ENCODE measurements around the gene GPT2. TPM values are rescaled to one million over a fixed set of nuclear protein-coding genes. Genes with fewer than 3 reads are reported as not detected.

GPT2 gene
- total RNA-seq, 4 donors from 2014 or later: 13.5 to 112 (median 55.7) TPM

- DNase-seq (no peak), ATAC-seq (peak; percentile 45 to 67)
- TF ChIP-seq POLR2A (IDR thresholded peaks at IDR 0.05) (no peak), CTCF (IDR thresholded peaks at IDR 0.05 in 4 of 5, conservative IDR thresholded peaks at IDR 0.05 in 1 of 5) (no peak)
- Histone ChIP-seq H3K4me3 (no peak overlapping the region), H3K9me3 (no peaks in the 10 kb centered on the region), H3K36me3 (peaks cover 0 to 88% of the 10 kb centered on the region in 2 donors), H3K4me1 (peaks cover 19 to 23% of the 10 kb centered on the region in 2 donors), H3K27me3 (no peaks in the 10 kb centered on the region), H3K27ac (peak overlapping the region; percentile 42 to 71 (median 64))
- intact Hi-C loops (cut with DNase I; ENCODE audit: low total_unique reads) (no loop called here), in situ Hi-C loops (cut with MboI; ENCODE audit: low sequenced_read_pairs in 4 of 4) (no loop called here)
Observed at GRCh38 chr16:46961373-46962353, 77.5 kb downstream of the GPT2 start.

- no peaks in the 10 kb centered on the region for H3K9me3 ChIP-seq
- H3K36me3 ChIP-seq: peaks cover 0 to 88% of the 10 kb centered on the region in 2 donors
- intact Hi-C loops (cut with DNase I; ENCODE audit: low total_unique reads) (no loop called here), in situ Hi-C loops (cut with MboI; ENCODE audit: low sequenced_read_pairs in 4 of 4) (no loop called here)
- ATAC-seq (no peak), DNase-seq (no peak)
- H3K27me3 ChIP-seq: no peaks in the 10 kb centered on the region
- peaks cover 19 to 23% of the 10 kb centered on the region in 2 donors for H3K4me1 ChIP-seq
- H3K27ac ChIP-seq: peak overlapping the region; percentile 42 to 71 (median 64)
- no peak overlapping the region for H3K4me3 ChIP-seq
- TF ChIP-seq CTCF (IDR thresholded peaks at IDR 0.05 in 4 of 5, conservative IDR thresholded peaks at IDR 0.05 in 1 of 5): no peak
- no peak for TF ChIP-seq POLR2A (IDR thresholded peaks at IDR 0.05)
Observed at GRCh38 chr16:46962629-46963028, 78.5 kb downstream of the GPT2 start.

- TF ChIP-seq CTCF (IDR thresholded peaks at IDR 0.05 in 4 of 5, conservative IDR thresholded peaks at IDR 0.05 in 1 of 5): no peak
- TF ChIP-seq POLR2A (IDR thresholded peaks at IDR 0.05): no peak
- Histone ChIP-seq H3K4me1 (peaks cover 25 to 26% of the 10 kb centered on the region in 2 donors), H3K36me3 (peaks cover 0 to 57% of the 10 kb centered on the region in 2 donors), H3K27me3 (no peaks in the 10 kb centered on the region), H3K27ac (peak overlapping the region in 1 of 4 donors; percentile 8), H3K9me3 (no peaks in the 10 kb centered on the region), H3K4me3 (no peak overlapping the region)
- DNase-seq (no peak), ATAC-seq (no peak)
- in situ Hi-C loops (cut with MboI; ENCODE audit: low sequenced_read_pairs in 4 of 4) (no loop called here), intact Hi-C loops (cut with DNase I; ENCODE audit: low total_unique reads) (no loop called here)
Observed at GRCh38 chr16:46968063-46968435, 83.9 kb downstream of the GPT2 start.

GRCh38 chr16:46970089-46970488 lies 85.9 kb downstream of the GPT2 start:
- no peaks in the 10 kb centered on the region for H3K9me3 ChIP-seq
- TF ChIP-seq CTCF (IDR thresholded peaks at IDR 0.05 in 4 of 5, conservative IDR thresholded peaks at IDR 0.05 in 1 of 5): no peak
- TF ChIP-seq POLR2A (IDR thresholded peaks at IDR 0.05): no peak
- H3K4me3 ChIP-seq: no peak overlapping the region
- in situ Hi-C loops (cut with MboI; ENCODE audit: low sequenced_read_pairs in 4 of 4) (no loop called here), intact Hi-C loops (cut with DNase I; ENCODE audit: low total_unique reads) (loop anchor here (5.0 to 10.0 kb wide), 2 partner anchors 323 to 1415 kb away; partner anchors contain the start of gene SIAH1)
- DNase-seq (peak in 1 of 2 donors; percentile 75), ATAC-seq (peak; percentile 27 to 62)
- H3K27ac ChIP-seq: peak overlapping the region; percentile 32 to 69 (median 34)
- no peaks in the 10 kb centered on the region for H3K27me3 ChIP-seq
- H3K36me3 ChIP-seq: peaks cover 0 to 37% of the 10 kb centered on the region in 2 donors
- H3K4me1 ChIP-seq: peaks cover 34 to 35% of the 10 kb centered on the region in 2 donors
